GM21447 (cell line): Measurements from ENCODE around the gene PPP6C.

Experiments used
- ATAC-seq: cut with Tn5 transposase; IDR thresholded peaks from one replicate; pipeline ENCODE4 v1.9.1; 2021; ENCODE audit not compliant: unreplicated experiment

PPP6C gene

GRCh38 chr9:125099816-125100215, 89.8 kb downstream of the PPP6C start:
- no peak for ATAC-seq
